Liver (tissue), 9 donors: ENCODE data around the gene ABCA1. TPM values are rescaled to one million over a fixed set of nuclear protein-coding genes. Genes with fewer than 3 reads are reported as not detected.

Experiments used
- DNase-seq: peaks from one replicate; pipeline ENCODE4 v3.0.0-alpha.2; 2017; ENCODE audit warnings: low spot score
- H3K27ac ChIP-seq, 2 donors: one replicate each; pipeline ENCODE4 v1.7.0; 2013; ENCODE audit warnings: inconsistent platforms in 2 of 2, low read length in 2 of 2, control low read depth in 1 of 2, low read depth in 1 of 2, mild to moderate bottlenecking in 1 of 2
- H3K27me3 ChIP-seq, 4 donors: one replicate each; pipeline versions ENCODE4 v1.6.1 to v1.7.0; 2013; ENCODE audit warnings: low read length in 3 of 4, inconsistent platforms in 1 of 4, mild to moderate bottlenecking in 1 of 4, moderate library complexity in 1 of 4; ENCODE audit not compliant: control insufficient read depth in 4 of 4, insufficient read depth in 4 of 4
- H3K36me3 ChIP-seq, 4 donors: one replicate each; pipeline versions ENCODE4 v1.6.1 to v1.7.0; 2013; ENCODE audit warnings: low read length in 3 of 4, mild to moderate bottlenecking in 3 of 4, low read depth in 1 of 4, moderate library complexity in 1 of 4; ENCODE audit not compliant: control insufficient read depth in 4 of 4, insufficient read depth in 3 of 4
- H3K4me1 ChIP-seq, 4 donors: one replicate each; pipeline versions ENCODE4 v1.6.1 to v1.7.0; 2013; ENCODE audit warnings: low read length in 3 of 4, mild to moderate bottlenecking in 3 of 4, moderate library complexity in 1 of 4; ENCODE audit not compliant: control insufficient read depth in 4 of 4, insufficient read depth in 4 of 4
- H3K4me3 ChIP-seq, 3 donors: one replicate each; pipeline versions ENCODE4 v1.6.1 to v1.7.0; 2013; ENCODE audit warnings: low read length in 3 of 3, control low read depth in 1 of 3, low read depth in 1 of 3, mild to moderate bottlenecking in 1 of 3
- H3K9ac ChIP-seq, 2 donors: one replicate each; pipeline ENCODE4 v1.7.0; 2013; ENCODE audit warnings: low read length in 2 of 2, mild to moderate bottlenecking in 2 of 2, moderate library complexity in 2 of 2, control low read depth in 1 of 2, low read depth in 1 of 2
- H3K9me3 ChIP-seq, 4 donors: one replicate each; pipeline versions ENCODE4 v1.6.1 to v1.7.0; 2013; ENCODE audit warnings: low read length in 3 of 4; ENCODE audit not compliant: control insufficient read depth in 4 of 4
- HNF4A ChIP-seq, 2 donors: conservative IDR thresholded peaks; 2 replicates each; pipeline ENCODE4 v1.6.1; 2016; ENCODE audit warnings: antibody characterized with exemption in 2 of 2, mild to moderate bottlenecking in 2 of 2
- HNF4G ChIP-seq: IDR thresholded peaks from 2 replicates; pipeline ENCODE4 v1.6.1; 2016; ENCODE audit warnings: antibody characterized with exemption
- JUND ChIP-seq, 2 donors: IDR thresholded peaks; 2 replicates each; pipeline ENCODE4 v1.6.1; 2016; ENCODE audit warnings: antibody characterized with exemption in 2 of 2
- NR2F2 ChIP-seq: IDR thresholded peaks from 2 replicates; pipeline ENCODE4 v1.6.1; 2016; ENCODE audit warnings: antibody characterized with exemption
- RXRA ChIP-seq, 2 donors: IDR thresholded peaks; 2 replicates each; pipeline ENCODE4 v1.6.1; 2017 to 2018; ENCODE audit warnings: antibody characterized with exemption in 2 of 2, mild to moderate bottlenecking in 1 of 2
- SP1 ChIP-seq: IDR thresholded peaks from 2 replicates; pipeline ENCODE4 v1.6.1; 2018; ENCODE audit warnings: antibody characterized with exemption, mild to moderate bottlenecking
- TAF1 ChIP-seq: conservative IDR thresholded peaks from 2 replicates; pipeline ENCODE4 v1.6.1; 2016; ENCODE audit warnings: antibody characterized with exemption, mild to moderate bottlenecking
- YY1 ChIP-seq: IDR thresholded peaks from 2 replicates; pipeline ENCODE4 v1.6.1; 2016; ENCODE audit warnings: antibody characterized with exemption, mild to moderate bottlenecking
- WGBS: extraction: QIAGEN DNeasy Blood & Tissue Kit; methylation state at CpG from one replicate; pipeline ENCODE4 v1.1.7; 2013; 5-methylcytosine and 5-hydroxymethylcytosine counted together
- polyA plus RNA-seq, 2 donors: library from polyadenylated mRNA; stranded (reverse) in 1 of 2; unstranded in 1 of 2; fragments of 200-250 nt in 1 of 2; fragments of >200 nt in 1 of 2; fragmentation: Nextera tagmentation in 1 of 2; extraction: Ambion mirVana in 1 of 2; gene quantifications; one replicate each; pipeline versions ENCODE4 v1.2.1 to v1.2.3, GENCODE V29; 2013 to 2015
- total RNA-seq, 2 donors: library from RNA; depleted of rRNA; stranded (reverse); fragments of >200 nt; gene quantifications; one replicate each; pipeline ENCODE4 v1.2.3, GENCODE V29; 2014
- TF ChIP-seq, protein P1 (sequence below): fragments of 150-350 bp; IDR thresholded peaks from 2 replicates; pipeline ENCODE4 v1.5.1; 2017; ENCODE audit warnings: improper control_type of control experiment, low read depth, low read length; ENCODE audit not compliant: missing input control
- TF ChIP-seq, protein P2 (sequence below): IDR thresholded peaks from 2 replicates; pipeline ENCODE4 v1.6.1; 2016; ENCODE audit warnings: antibody characterized with exemption
- TF ChIP-seq, protein P3 (sequence below): IDR thresholded peaks from 2 replicates; pipeline ENCODE4 v1.6.1; 2016; ENCODE audit warnings: antibody characterized with exemption
- donor health status: healthy.
- donor health status: healthy.
- donor health status: healthy.
- donor health status: healthy.
- donor health status: healthy.

The ABCA1 gene
- total and polyA plus RNA-seq, 4 donors = 15.4 to 223 (median 62.9) TPM

DNA sequence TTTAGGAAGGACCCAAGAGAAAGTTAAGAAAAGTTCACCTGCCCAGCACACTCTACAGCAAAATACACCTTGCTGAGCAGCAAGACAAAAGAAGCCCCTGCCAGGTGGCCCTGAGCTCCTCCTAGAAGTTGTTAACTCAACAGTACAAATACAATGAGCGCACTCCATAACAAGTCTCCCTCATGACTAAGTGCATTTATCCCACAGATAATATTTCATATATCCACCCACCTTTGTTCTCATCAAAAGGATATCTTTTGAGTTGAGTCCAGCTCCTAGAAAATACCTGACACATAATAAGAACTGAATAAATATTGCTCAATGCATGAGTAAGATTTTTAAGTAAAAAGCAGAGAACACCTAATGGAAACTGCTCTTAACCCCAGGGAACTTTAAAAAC, 73.3 kb downstream of the ABCA1 start:
- no peaks in the 10 kb centered on the region for H3K27me3 ChIP-seq
- peaks cover 0 to 7% (median 5%) of the 10 kb centered on the region in 4 donors for H3K4me1 ChIP-seq
- H3K4me3 ChIP-seq = no peak overlapping the region
- TF ChIP-seq JUND (IDR thresholded peaks at IDR 0.05) (no peak), RXRA (IDR thresholded peaks at IDR 0.05) (no peak)
- TF ChIP-seq, protein P1, sequence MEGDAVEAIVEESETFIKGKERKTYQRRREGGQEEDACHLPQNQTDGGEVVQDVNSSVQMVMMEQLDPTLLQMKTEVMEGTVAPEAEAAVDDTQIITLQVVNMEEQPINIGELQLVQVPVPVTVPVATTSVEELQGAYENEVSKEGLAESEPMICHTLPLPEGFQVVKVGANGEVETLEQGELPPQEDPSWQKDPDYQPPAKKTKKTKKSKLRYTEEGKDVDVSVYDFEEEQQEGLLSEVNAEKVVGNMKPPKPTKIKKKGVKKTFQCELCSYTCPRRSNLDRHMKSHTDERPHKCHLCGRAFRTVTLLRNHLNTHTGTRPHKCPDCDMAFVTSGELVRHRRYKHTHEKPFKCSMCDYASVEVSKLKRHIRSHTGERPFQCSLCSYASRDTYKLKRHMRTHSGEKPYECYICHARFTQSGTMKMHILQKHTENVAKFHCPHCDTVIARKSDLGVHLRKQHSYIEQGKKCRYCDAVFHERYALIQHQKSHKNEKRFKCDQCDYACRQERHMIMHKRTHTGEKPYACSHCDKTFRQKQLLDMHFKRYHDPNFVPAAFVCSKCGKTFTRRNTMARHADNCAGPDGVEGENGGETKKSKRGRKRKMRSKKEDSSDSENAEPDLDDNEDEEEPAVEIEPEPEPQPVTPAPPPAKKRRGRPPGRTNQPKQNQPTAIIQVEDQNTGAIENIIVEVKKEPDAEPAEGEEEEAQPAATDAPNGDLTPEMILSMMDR = no peak
- WGBS = 97% methylated on average over 1 of the region's 1 CpG
- H3K27ac ChIP-seq = peak overlapping the region in 1 of 2 donors; percentile 17
- H3K9ac ChIP-seq = no peak overlapping the region
- no peak for DNase-seq
- H3K36me3 ChIP-seq = peaks cover 14 to 79% (median 55%) of the 10 kb centered on the region in 4 donors
- H3K9me3 ChIP-seq = no peaks in the 10 kb centered on the region

DNA sequence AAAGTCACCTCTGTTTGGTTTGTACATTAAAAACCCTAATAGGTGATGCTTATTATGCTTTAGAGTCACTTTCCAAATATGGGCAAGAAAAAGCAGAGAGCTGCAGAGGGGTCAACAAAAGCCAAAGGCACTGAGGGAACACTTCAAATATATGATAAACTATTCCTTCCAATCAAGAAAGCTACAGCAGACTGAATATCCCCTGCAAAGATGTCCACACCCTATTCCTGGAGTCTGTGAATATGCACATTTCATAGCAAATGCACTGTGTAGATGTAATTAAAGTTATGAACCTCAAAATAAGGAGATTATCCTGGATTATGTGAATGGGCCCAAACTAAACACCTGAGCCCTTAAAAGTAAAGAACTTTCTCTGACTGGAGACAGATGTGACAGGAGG, 74.3 kb downstream of the ABCA1 start:
- no peak for DNase-seq
- peaks cover 14 to 75% (median 50%) of the 10 kb centered on the region in 4 donors for H3K36me3 ChIP-seq
- H3K4me3 ChIP-seq = no peak overlapping the region
- TF ChIP-seq NR2F2 = no peak
- no peak for TF ChIP-seq HNF4A (conservative IDR thresholded peaks at IDR 0.05)
- TF ChIP-seq SP1 = no peak
- no peak for TF ChIP-seq TAF1
- no peak for TF ChIP-seq YY1
- no peak for TF ChIP-seq HNF4G
- no peaks in the 10 kb centered on the region for H3K9me3 ChIP-seq
- peak overlapping the region in 1 of 2 donors; percentile 11 for H3K27ac ChIP-seq
- no peaks in the 10 kb centered on the region for H3K27me3 ChIP-seq
- no peak overlapping the region for H3K9ac ChIP-seq
- peaks cover 0 to 7% (median 5%) of the 10 kb centered on the region in 4 donors for H3K4me1 ChIP-seq

DNA sequence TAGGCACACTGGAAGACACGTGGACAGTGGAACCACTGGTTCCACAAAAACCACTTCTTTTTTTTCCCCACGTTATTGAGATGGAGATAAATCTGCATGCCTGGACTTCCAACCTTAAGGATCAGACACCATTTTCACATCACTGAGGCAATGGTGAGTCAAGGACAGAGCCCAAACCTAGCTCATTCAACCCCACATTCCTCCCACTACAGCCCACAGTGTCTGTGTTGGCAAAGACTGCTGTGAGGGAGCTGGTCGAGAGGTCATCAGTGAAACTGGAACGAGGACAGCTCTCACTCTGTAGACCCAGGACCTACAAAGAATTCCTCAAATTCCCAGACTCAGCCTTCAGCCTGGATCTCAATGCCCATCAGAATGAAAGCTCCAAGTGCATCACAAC, 74.8 kb downstream of the ABCA1 start:
- H3K36me3 ChIP-seq = peaks cover 14 to 72% (median 47%) of the 10 kb centered on the region in 4 donors
- no peak overlapping the region for H3K9ac ChIP-seq
- H3K9me3 ChIP-seq = no peaks in the 10 kb centered on the region
- no peak overlapping the region for H3K27ac ChIP-seq
- no peak overlapping the region for H3K4me3 ChIP-seq
- H3K4me1 ChIP-seq = peaks cover 0 to 7% (median 5%) of the 10 kb centered on the region in 4 donors
- no peaks in the 10 kb centered on the region for H3K27me3 ChIP-seq
- DNase-seq = no peak
- WGBS = 57% methylated on average over 4 of the region's 4 CpGs
- TF ChIP-seq, protein P2, sequence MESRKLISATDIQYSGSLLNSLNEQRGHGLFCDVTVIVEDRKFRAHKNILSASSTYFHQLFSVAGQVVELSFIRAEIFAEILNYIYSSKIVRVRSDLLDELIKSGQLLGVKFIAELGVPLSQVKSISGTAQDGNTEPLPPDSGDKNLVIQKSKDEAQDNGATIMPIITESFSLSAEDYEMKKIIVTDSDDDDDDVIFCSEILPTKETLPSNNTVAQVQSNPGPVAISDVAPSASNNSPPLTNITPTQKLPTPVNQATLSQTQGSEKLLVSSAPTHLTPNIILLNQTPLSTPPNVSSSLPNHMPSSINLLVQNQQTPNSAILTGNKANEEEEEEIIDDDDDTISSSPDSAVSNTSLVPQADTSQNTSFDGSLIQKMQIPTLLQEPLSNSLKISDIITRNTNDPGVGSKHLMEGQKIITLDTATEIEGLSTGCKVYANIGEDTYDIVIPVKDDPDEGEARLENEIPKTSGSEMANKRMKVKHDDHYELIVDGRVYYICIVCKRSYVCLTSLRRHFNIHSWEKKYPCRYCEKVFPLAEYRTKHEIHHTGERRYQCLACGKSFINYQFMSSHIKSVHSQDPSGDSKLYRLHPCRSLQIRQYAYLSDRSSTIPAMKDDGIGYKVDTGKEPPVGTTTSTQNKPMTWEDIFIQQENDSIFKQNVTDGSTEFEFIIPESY = no peak
- TF ChIP-seq, protein P3, sequence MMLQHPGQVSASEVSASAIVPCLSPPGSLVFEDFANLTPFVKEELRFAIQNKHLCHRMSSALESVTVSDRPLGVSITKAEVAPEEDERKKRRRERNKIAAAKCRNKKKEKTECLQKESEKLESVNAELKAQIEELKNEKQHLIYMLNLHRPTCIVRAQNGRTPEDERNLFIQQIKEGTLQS = no peak
- TF ChIP-seq TAF1 = no peak
